Measurements from ENCODE around the gene AIMP1. TPM values are rescaled to one million over a fixed set of nuclear protein-coding genes. Genes with fewer than 3 reads are reported as not detected.

The AIMP1 gene
- total and polyA plus RNA-seq, 2 of the 13 experiments (the other 11 are each of a cell fraction or from before 2014, with no cell fraction given), result 28.6 to 82.9 TPM

DNA sequence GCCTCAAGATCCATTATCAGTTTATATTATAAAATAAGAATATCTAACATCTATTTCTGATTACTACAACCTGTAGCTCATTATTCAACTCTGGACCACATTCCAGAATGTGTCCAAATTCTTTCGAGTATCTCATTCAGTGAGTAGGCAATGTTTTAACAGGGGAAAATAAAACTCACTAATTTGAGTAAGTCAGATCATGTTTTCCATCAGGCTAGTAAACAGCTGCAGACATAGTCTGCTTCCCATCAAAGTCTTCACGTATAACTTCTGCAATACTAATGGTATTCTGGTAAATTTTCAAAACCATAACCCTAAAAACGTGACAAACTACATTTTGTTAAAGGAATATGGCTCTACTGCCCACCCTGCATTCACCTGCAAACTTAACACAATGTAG is 32.1 kb upstream of the AIMP1 start (continued):
- TF ChIP-seq, protein P1, sequence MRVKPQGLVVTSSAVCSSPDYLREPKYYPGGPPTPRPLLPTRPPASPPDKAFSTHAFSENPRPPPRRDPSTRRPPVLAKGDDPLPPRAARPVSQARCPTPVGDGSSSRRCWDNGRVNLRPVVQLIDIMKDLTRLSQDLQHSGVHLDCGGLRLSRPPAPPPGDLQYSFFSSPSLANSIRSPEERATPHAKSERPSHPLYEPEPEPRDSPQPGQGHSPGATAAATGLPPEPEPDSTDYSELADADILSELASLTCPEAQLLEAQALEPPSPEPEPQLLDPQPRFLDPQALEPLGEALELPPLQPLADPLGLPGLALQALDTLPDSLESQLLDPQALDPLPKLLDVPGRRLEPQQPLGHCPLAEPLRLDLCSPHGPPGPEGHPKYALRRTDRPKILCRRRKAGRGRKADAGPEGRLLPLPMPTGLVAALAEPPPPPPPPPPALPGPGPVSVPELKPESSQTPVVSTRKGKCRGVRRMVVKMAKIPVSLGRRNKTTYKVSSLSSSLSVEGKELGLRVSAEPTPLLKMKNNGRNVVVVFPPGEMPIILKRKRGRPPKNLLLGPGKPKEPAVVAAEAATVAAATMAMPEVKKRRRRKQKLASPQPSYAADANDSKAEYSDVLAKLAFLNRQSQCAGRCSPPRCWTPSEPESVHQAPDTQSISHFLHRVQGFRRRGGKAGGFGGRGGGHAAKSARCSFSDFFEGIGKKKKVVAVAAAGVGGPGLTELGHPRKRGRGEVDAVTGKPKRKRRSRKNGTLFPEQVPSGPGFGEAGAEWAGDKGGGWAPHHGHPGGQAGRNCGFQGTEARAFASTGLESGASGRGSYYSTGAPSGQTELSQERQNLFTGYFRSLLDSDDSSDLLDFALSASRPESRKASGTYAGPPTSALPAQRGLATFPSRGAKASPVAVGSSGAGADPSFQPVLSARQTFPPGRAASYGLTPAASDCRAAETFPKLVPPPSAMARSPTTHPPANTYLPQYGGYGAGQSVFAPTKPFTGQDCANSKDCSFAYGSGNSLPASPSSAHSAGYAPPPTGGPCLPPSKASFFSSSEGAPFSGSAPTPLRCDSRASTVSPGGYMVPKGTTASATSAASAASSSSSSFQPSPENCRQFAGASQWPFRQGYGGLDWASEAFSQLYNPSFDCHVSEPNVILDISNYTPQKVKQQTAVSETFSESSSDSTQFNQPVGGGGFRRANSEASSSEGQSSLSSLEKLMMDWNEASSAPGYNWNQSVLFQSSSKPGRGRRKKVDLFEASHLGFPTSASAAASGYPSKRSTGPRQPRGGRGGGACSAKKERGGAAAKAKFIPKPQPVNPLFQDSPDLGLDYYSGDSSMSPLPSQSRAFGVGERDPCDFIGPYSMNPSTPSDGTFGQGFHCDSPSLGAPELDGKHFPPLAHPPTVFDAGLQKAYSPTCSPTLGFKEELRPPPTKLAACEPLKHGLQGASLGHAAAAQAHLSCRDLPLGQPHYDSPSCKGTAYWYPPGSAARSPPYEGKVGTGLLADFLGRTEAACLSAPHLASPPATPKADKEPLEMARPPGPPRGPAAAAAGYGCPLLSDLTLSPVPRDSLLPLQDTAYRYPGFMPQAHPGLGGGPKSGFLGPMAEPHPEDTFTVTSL (CRISPR knock-in tag; IDR thresholded peaks at IDR 0.05; ENCODE audit: borderline replicate concordance), result no peak
- TF ChIP-seq CBX1 (IDR thresholded peaks at IDR 0.05; ENCODE audit: low read depth) (no peak), MATR3 (CRISPR knock-in tag; IDR thresholded peaks at IDR 0.05) (no peak), RELA (CRISPR knock-in tag; IDR thresholded peaks at IDR 0.05) (no peak), SYNCRIP (IDR thresholded peaks at IDR 0.05; ENCODE audit: insufficient read depth, low read depth, low read length) (no peak), HOXA9 (CRISPR knock-in tag; IDR thresholded peaks at IDR 0.05; ENCODE audit: borderline replicate concordance) (no peak)
- TF ChIP-seq, protein P2, sequence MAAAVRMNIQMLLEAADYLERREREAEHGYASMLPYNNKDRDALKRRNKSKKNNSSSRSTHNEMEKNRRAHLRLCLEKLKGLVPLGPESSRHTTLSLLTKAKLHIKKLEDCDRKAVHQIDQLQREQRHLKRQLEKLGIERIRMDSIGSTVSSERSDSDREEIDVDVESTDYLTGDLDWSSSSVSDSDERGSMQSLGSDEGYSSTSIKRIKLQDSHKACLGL (CRISPR knock-in tag; IDR thresholded peaks at IDR 0.05), result no peak
- TF ChIP-seq, protein P3, sequence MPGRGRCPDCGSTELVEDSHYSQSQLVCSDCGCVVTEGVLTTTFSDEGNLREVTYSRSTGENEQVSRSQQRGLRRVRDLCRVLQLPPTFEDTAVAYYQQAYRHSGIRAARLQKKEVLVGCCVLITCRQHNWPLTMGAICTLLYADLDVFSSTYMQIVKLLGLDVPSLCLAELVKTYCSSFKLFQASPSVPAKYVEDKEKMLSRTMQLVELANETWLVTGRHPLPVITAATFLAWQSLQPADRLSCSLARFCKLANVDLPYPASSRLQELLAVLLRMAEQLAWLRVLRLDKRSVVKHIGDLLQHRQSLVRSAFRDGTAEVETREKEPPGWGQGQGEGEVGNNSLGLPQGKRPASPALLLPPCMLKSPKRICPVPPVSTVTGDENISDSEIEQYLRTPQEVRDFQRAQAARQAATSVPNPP (CRISPR knock-in tag; IDR thresholded peaks at IDR 0.05), result no peak

Data from HepG2 (cell line).